Raji (cell line): ENCODE results near the gene RABGAP1L.

ENCODE experiments used
- POLR2A ChIP-seq: IDR thresholded peaks from 2 replicates; pipeline ENCODE4 v1.6.1; 2011; ENCODE audit warnings: low read depth, low read length, control low read depth; ENCODE audit not compliant: insufficient read depth

RABGAP1L gene

GRCh38 chr1:174623324-174624035 is 464.2 kb downstream of the RABGAP1L start:
- no peak for TF ChIP-seq POLR2A

- TF ChIP-seq POLR2A = no peak
These were observed 467.0 kb downstream of the RABGAP1L start for GRCh38 chr1:174626031-174627025.

- TF ChIP-seq POLR2A = no peak
These were observed 478.2 kb downstream of the RABGAP1L start for GRCh38 chr1:174637487-174637886.

- no peak for TF ChIP-seq POLR2A
These were observed 480.1 kb downstream of the RABGAP1L start for GRCh38 chr1:174639461-174639860.

- no peak for TF ChIP-seq POLR2A
These were observed 481.5 kb downstream of the RABGAP1L start for GRCh38 chr1:174640783-174641182.

- no peak for TF ChIP-seq POLR2A
These were observed 483.1 kb downstream of the RABGAP1L start for GRCh38 chr1:174642393-174642792.

GRCh38 chr1:174643206-174643605 is 483.9 kb downstream of the RABGAP1L start:
- no peak for TF ChIP-seq POLR2A

- no peak for TF ChIP-seq POLR2A
These were observed 493.4 kb downstream of the RABGAP1L start for GRCh38 chr1:174652569-174653280.

GRCh38 chr1:174654560-174654959 is 495.2 kb downstream of the RABGAP1L start:
- TF ChIP-seq POLR2A = no peak

- no peak for TF ChIP-seq POLR2A
These were observed 497.2 kb downstream of the RABGAP1L start for GRCh38 chr1:174656409-174657059.

GRCh38 chr1:174657411-174657810 is 498.1 kb downstream of the RABGAP1L start:
- no peak for TF ChIP-seq POLR2A

- TF ChIP-seq POLR2A = no peak
These were observed 498.6 kb downstream of the RABGAP1L start for GRCh38 chr1:174657893-174658292.

GRCh38 chr1:174659823-174660222 is 500.5 kb downstream of the RABGAP1L start:
- no peak for TF ChIP-seq POLR2A

GRCh38 chr1:174660476-174660875 is 501.2 kb downstream of the RABGAP1L start:
- TF ChIP-seq POLR2A = no peak

GRCh38 chr1:174663358-174663757 is 504.0 kb downstream of the RABGAP1L start:
- TF ChIP-seq POLR2A = no peak
